HepG2 (cell line): ENCODE results near the gene TUBA4A. TPM values are rescaled to one million over a fixed set of nuclear protein-coding genes. Genes with fewer than 3 reads are reported as not detected.

Experiments
- BATF2 ChIP-seq: sonication (generic); formaldehyde crosslinking; IDR thresholded peaks from 2 replicates; pipeline ENCODE4 v1.8.0; 2022; ENCODE audit warnings: mild to moderate bottlenecking, missing genetic modification reagents, moderate library complexity
- CBX1 ChIP-seq: IDR thresholded peaks from one replicate; pipeline ENCODE4 v1.6.1; 2016; ENCODE audit warnings: antibody characterized with exemption, low read depth
- GATAD1 ChIP-seq: IDR thresholded peaks from 2 replicates; pipeline ENCODE4 v1.6.1; 2016; ENCODE audit warnings: missing genetic modification reagents, missing compliant biosample characterization
- HCFC1 ChIP-seq: fragments of 150-350 bp; IDR thresholded peaks from 2 replicates; pipeline ENCODE4 v1.6.1; 2014; ENCODE audit warnings: low read depth, low read length
- KDM4B ChIP-seq: sonication (generic); formaldehyde crosslinking; IDR thresholded peaks from 2 replicates; pipeline ENCODE4 v1.4.0; 2020; ENCODE audit warnings: missing genetic modification reagents
- KLF12 ChIP-seq: sonication (generic); formaldehyde crosslinking; IDR thresholded peaks from 2 replicates; pipeline ENCODE4 v1.4.0; 2020; ENCODE audit warnings: missing genetic modification reagents, borderline replicate concordance
- PRDM4 ChIP-seq: sonication (generic); formaldehyde crosslinking; IDR thresholded peaks from 2 replicates; pipeline ENCODE4 v1.9.0; 2021; ENCODE audit warnings: missing genetic modification reagents, borderline replicate concordance
- PRMT3 ChIP-seq: sonication (generic); formaldehyde crosslinking; IDR thresholded peaks from 2 replicates; pipeline ENCODE4 v1.8.1; 2022; ENCODE audit warnings: low read depth, mild to moderate bottlenecking, moderate library complexity, missing genetic modification reagents, borderline replicate concordance
- RBM39 ChIP-seq: fragments of 200-400 bp; formaldehyde crosslinking; IDR thresholded peaks from one replicate; pipeline ENCODE4 v1.6.1; 2018; ENCODE audit warnings: antibody characterized with exemption, mild to moderate bottlenecking, low read depth, low read length; ENCODE audit not compliant: poor library complexity, severe bottlenecking
- SOX13 ChIP-seq, 3 experiments: fragments of 450-650 bp in 1 of 3; sonication (generic) in 1 of 3; formaldehyde crosslinking in 1 of 3; IDR thresholded peaks in 2 of 3; conservative IDR thresholded peaks in 1 of 3; 2 replicates each; pipeline versions ENCODE4 v1.5.0 to v1.6.1; 2016 to 2020; ENCODE audit warnings: antibody characterized with exemption in 1 of 3, mild to moderate bottlenecking in 1 of 3, missing compliant biosample characterization in 1 of 3, missing genetic modification reagents in 1 of 3, moderate library complexity in 1 of 3
- TFE3 ChIP-seq: IDR thresholded peaks from 2 replicates; pipeline ENCODE4 v1.6.1; 2016
- ZBTB42 ChIP-seq: sonication (generic); formaldehyde crosslinking; IDR thresholded peaks from 2 replicates; pipeline ENCODE4 v1.5.0; 2020; ENCODE audit warnings: mild to moderate bottlenecking, missing genetic modification reagents
- ZFYVE20 ChIP-seq: sonication (generic); formaldehyde crosslinking; IDR thresholded peaks from 2 replicates; pipeline ENCODE4 v1.8.0; 2023; ENCODE audit warnings: low read depth, mild to moderate bottlenecking, moderate library complexity, missing genetic modification reagents, borderline replicate concordance
- ZHX1 ChIP-seq: sonication (generic); formaldehyde crosslinking; IDR thresholded peaks from 2 replicates; pipeline ENCODE4 v1.8.1; 2022; ENCODE audit warnings: low read depth, mild to moderate bottlenecking, missing genetic modification reagents
- ZNF10 ChIP-seq: sonication (generic); formaldehyde crosslinking; IDR thresholded peaks from 2 replicates; pipeline ENCODE4 v1.4.0; 2020; ENCODE audit warnings: mild to moderate bottlenecking, low read depth, missing genetic modification reagents, borderline replicate concordance
- ZNF343 ChIP-seq: sonication (generic); formaldehyde crosslinking; IDR thresholded peaks from 2 replicates; pipeline ENCODE4 v1.4.0; 2020; ENCODE audit warnings: mild to moderate bottlenecking, missing genetic modification reagents
- ZNF7 ChIP-seq: IDR thresholded peaks from 2 replicates; pipeline ENCODE4 v1.6.1; 2016; ENCODE audit warnings: missing biosample characterization, missing genetic modification reagents
- ZNF713 ChIP-seq: sonication (generic); formaldehyde crosslinking; IDR thresholded peaks from 2 replicates; pipeline ENCODE4 v1.4.0; 2020; ENCODE audit warnings: mild to moderate bottlenecking, missing genetic modification reagents
- ZNF883 ChIP-seq: sonication (generic); formaldehyde crosslinking; IDR thresholded peaks from 2 replicates; pipeline ENCODE4 v1.5.1; 2020; ENCODE audit warnings: mild to moderate bottlenecking, missing genetic modification reagents; ENCODE audit errors: not compliant biosample characterization
- polyA plus RNA-seq, 8 experiments: library from polyadenylated mRNA; depleted of rRNA in 3 of 8; stranded (reverse) in 7 of 8; unstranded in 1 of 8; fragments of >200 nt; fragmentation: Illumina TruSeq in 4 of 8; extraction: Trizol in 4 of 8; gene quantifications; 2 replicates each; pipeline versions ENCODE4 v1.2.1 to v1.2.3, GENCODE V29; 2011 to 2016; ENCODE audit warnings: low read depth in 4 of 8, missing spikeins in 1 of 8, mixed read lengths in 1 of 8; ENCODE audit not compliant: insufficient read depth in 1 of 8
- total RNA-seq, 5 experiments: library from RNA; depleted of rRNA; stranded (reverse); fragments of >200 nt; fragmentation: Illumina TruSeq; extraction: Trizol; gene quantifications; 2 replicates each; pipeline ENCODE4 v1.2.3, GENCODE V29; 2016; ENCODE audit warnings: low read depth in 1 of 5

Gene TUBA4A
- total and polyA plus RNA-seq, 2 of the 13 experiments (the other 11 are each of a cell fraction or from before 2014, with no cell fraction given) = 1.3 to 12.7 TPM

- TF ChIP-seq KLF12 (CRISPR knock-in tag) (peak; percentile 79), ZNF713 (CRISPR knock-in tag) (peak; percentile 83; the same call in 1 of the 2 replicates), HCFC1 (peak; percentile 82), PRMT3 (no peak), ZNF343 (CRISPR knock-in tag) (peak; percentile 85; the same call in 1 of the 2 replicates), ZHX1 (CRISPR knock-in tag) (no peak; the same call in 1 of the 2 replicates), PRDM4 (peak; percentile 75; the same call in 1 of the 2 replicates), ZNF7 (CRISPR knock-in tag) (no peak; the same call in 1 of the 2 replicates), SOX13 (IDR thresholded peaks at IDR 0.05) (no peak), SOX13 (CRISPR knock-in tag; conservative IDR thresholded peaks at IDR 0.05 in 1 of 2, IDR thresholded peaks at IDR 0.05 in 1 of 2) (peak in 1 of 2 experiments; percentile 47; a peak in 2 of 4 replicates), RBM39 (peak; percentile 90), KDM4B (CRISPR knock-in tag) (no peak; the same call in 1 of the 2 replicates), ZFYVE20 (CRISPR knock-in tag) (no peak), BATF2 (CRISPR knock-in tag) (peak; percentile 47; the same call in 1 of the 2 replicates), ZNF10 (no peak), CBX1 (peak; percentile 36), ZNF883 (CRISPR knock-in tag) (peak; percentile 96), TFE3 (CRISPR knock-in tag) (peak; percentile 63), GATAD1 (CRISPR knock-in tag) (peak; percentile 99), ZBTB42 (CRISPR knock-in tag) (no peak; the same call in 1 of the 2 replicates)
Observed at GRCh38 chr2:219245148-219245898, 8.4 kb downstream of the TUBA4A start, which contains the start of the genes GLB1L and STK16 (continued).
